ENCODE data around the gene SLAIN1. TPM values are rescaled to one million over a fixed set of nuclear protein-coding genes. Genes with fewer than 3 reads are reported as not detected.

The SLAIN1 gene
- total and polyA plus RNA-seq, 2 donors from 2014 or later = 6.0 to 12.4 TPM

DNA sequence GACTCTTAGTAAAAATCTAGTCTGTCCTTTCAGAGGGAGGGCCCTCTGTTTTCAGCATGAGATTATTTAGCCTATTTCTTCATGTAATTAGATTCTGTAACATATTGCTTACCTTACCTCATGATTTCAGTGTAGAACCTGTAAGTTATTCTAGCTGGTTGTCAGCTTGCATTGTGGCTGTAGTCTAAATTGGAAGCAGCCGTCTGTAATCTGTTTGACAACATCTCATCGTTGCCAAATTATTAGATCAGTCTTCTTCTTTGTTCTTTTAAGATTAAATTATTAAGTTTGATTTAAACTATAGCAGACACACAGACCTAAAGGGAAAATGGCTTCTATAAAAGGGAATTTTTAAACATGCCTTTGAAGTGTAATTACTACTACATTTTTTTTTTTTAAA lies 34.8 kb downstream of the SLAIN1 start:
- DNase-seq (no peak), FAIRE-seq (no peak)
- H3K9ac ChIP-seq (ENCODE audit: low read length in 3 of 3) = no peak overlapping the region
- H3K27me3 ChIP-seq (ENCODE audit: control insufficient read depth, insufficient read depth, low read length) = no peaks in the 10 kb centered on the region
- TF ChIP-seq, protein P1, sequence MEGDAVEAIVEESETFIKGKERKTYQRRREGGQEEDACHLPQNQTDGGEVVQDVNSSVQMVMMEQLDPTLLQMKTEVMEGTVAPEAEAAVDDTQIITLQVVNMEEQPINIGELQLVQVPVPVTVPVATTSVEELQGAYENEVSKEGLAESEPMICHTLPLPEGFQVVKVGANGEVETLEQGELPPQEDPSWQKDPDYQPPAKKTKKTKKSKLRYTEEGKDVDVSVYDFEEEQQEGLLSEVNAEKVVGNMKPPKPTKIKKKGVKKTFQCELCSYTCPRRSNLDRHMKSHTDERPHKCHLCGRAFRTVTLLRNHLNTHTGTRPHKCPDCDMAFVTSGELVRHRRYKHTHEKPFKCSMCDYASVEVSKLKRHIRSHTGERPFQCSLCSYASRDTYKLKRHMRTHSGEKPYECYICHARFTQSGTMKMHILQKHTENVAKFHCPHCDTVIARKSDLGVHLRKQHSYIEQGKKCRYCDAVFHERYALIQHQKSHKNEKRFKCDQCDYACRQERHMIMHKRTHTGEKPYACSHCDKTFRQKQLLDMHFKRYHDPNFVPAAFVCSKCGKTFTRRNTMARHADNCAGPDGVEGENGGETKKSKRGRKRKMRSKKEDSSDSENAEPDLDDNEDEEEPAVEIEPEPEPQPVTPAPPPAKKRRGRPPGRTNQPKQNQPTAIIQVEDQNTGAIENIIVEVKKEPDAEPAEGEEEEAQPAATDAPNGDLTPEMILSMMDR (IDR thresholded peaks at IDR 0.05; ENCODE audit: borderline replicate concordance, extremely low read depth, insufficient read depth) = no peak
- no peak overlapping the region for H3K27ac ChIP-seq (ENCODE audit: low read depth in 2 of 2, low read length in 2 of 2)
- peaks cover 0 to 2% (median 0%) of the 10 kb centered on the region in 3 donors for H3K36me3 ChIP-seq (ENCODE audit: control insufficient read depth in 2 of 3, insufficient read depth in 3 of 3, low read length in 3 of 3)
- no peaks in the 10 kb centered on the region for H3K4me1 ChIP-seq (ENCODE audit: control insufficient read depth in 2 of 3, insufficient read depth in 2 of 3, low read depth in 1 of 3, low read length in 3 of 3)
- intact Hi-C loops (cut with DNase I) = no loop called here
- H3K9me3 ChIP-seq (ENCODE audit: control insufficient read depth in 2 of 3, insufficient read depth in 1 of 3, low read length in 3 of 3) = no peaks in the 10 kb centered on the region
- no peak overlapping the region for H3K4me3 ChIP-seq (ENCODE audit: low read length in 3 of 3)

DNA sequence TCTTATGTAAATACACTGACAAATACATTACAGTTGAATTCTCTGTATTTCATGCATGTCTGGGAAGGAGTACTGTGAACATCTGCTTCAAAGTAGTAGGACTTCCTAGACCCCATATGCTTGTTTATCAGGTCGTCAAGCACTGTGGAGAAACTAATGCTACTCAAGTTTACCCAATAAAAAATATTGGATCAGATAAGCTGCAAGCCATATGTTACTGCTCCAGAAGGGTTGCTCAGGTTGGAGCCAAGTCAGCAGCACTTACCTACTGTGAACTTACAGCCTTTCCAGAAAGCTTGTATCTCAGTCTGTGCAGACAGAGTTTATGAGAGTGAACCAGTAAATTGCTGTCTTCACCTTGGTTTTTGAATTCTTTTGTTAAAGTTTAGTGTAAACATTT lies 36.2 kb downstream of the SLAIN1 start:
- DNase-seq (no peak), FAIRE-seq (no peak)
- H3K4me3 ChIP-seq (ENCODE audit: low read length in 3 of 3) = no peak overlapping the region
- H3K36me3 ChIP-seq (ENCODE audit: control insufficient read depth in 2 of 3, insufficient read depth in 3 of 3, low read length in 3 of 3) = no peaks in the 10 kb centered on the region
- TF ChIP-seq, protein P1 (IDR thresholded peaks at IDR 0.05; ENCODE audit: borderline replicate concordance, extremely low read depth, insufficient read depth) = no peak
- H3K9ac ChIP-seq (ENCODE audit: low read length in 3 of 3) = no peak overlapping the region
- H3K4me1 ChIP-seq (ENCODE audit: control insufficient read depth in 2 of 3, insufficient read depth in 2 of 3, low read depth in 1 of 3, low read length in 3 of 3) = no peaks in the 10 kb centered on the region
- H3K27me3 ChIP-seq (ENCODE audit: control insufficient read depth, insufficient read depth, low read length) = no peaks in the 10 kb centered on the region
- no peak overlapping the region for H3K27ac ChIP-seq (ENCODE audit: low read depth in 2 of 2, low read length in 2 of 2)
- H3K9me3 ChIP-seq (ENCODE audit: control insufficient read depth in 2 of 3, insufficient read depth in 1 of 3, low read length in 3 of 3) = no peaks in the 10 kb centered on the region
- intact Hi-C loops (cut with DNase I) = no loop called here

DNA sequence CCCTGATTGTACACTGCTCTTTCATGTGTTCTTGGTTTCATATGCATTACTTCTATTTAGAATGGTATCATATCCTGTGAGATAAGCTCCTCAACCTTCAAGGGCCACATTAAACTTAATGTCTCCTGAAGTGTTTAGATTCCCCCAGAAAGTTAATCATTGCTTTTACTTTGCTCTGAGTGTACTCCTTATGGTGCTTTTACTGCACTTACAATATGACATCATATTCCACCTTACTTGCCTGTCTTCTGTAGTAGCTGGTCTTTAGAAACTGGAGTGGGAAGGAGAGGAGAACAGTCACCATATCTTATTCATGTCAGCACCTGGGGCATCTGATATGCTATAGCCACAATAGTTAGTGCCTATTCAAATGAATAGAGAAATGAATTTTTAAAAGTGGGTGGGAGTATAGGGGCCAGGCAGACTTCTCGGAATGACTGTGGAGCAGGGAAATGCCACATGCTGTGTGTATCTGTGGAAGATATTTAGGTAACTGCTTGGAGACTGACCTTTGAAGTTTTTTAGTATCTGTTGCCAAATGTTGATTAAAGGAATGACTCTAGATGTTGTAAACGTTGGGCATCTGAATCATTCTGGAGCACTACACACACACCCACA lies 40.2 kb downstream of the SLAIN1 start:
- no peak overlapping the region for H3K4me3 ChIP-seq (ENCODE audit: low read length in 3 of 3)

More for the DNA sequence above, 40.2 kb downstream of the SLAIN1 start:
- DNase-seq (no peak), FAIRE-seq (no peak)
- Histone ChIP-seq H3K9me3 (ENCODE audit: control insufficient read depth in 2 of 3, insufficient read depth in 1 of 3, low read length in 3 of 3) (no peaks in the 10 kb centered on the region), H3K4me1 (ENCODE audit: control insufficient read depth in 2 of 3, insufficient read depth in 2 of 3, low read depth in 1 of 3, low read length in 3 of 3) (no peaks in the 10 kb centered on the region), H3K27ac (ENCODE audit: low read depth in 2 of 2, low read length in 2 of 2) (no peak overlapping the region), H3K9ac (ENCODE audit: low read length in 3 of 3) (no peak overlapping the region), H3K27me3 (ENCODE audit: control insufficient read depth, insufficient read depth, low read length) (no peaks in the 10 kb centered on the region), H3K36me3 (ENCODE audit: control insufficient read depth in 2 of 3, insufficient read depth in 3 of 3, low read length in 3 of 3) (no peaks in the 10 kb centered on the region)
- TF ChIP-seq, protein P1 (IDR thresholded peaks at IDR 0.05; ENCODE audit: borderline replicate concordance, extremely low read depth, insufficient read depth) = no peak
- intact Hi-C loops (cut with DNase I) = no loop called here

Measured in kidney (tissue), 14 donors.